Neutrophil (primary cell): ENCODE results near the gene TRIL.

Experiments used
- H3K27ac ChIP-seq: fragments of 200-600 bp; sonication (generic); 2 replicates; pipeline ENCODE4 v1.5.1; 2016; ENCODE audit warnings: mild to moderate bottlenecking, moderate library complexity
- H3K27me3 ChIP-seq: fragments of 200-600 bp; sonication (generic); 2 replicates; pipeline ENCODE4 v1.6.0; 2016; ENCODE audit warnings: mild to moderate bottlenecking
- H3K36me3 ChIP-seq: fragments of 200-600 bp; sonication (generic); 2 replicates; pipeline ENCODE4 v1.5.1; 2017
- H3K4me1 ChIP-seq, 2 experiments: fragments of 200-600 bp in 1 of 2; sonication (generic) in 1 of 2; 1 replicate in 1 of 2; 2 replicates in 1 of 2; pipeline versions ENCODE4 v1.5.1 to v1.6.1; 2013 to 2016; ENCODE audit warnings: low read depth in 1 of 2, low read length in 1 of 2, mild to moderate bottlenecking in 1 of 2, moderate library complexity in 1 of 2; ENCODE audit not compliant: control insufficient read depth in 1 of 2, insufficient read depth in 1 of 2
- H3K4me3 ChIP-seq, 2 experiments: fragments of 200-600 bp in 1 of 2; sonication (generic) in 1 of 2; 1 replicate in 1 of 2; 2 replicates in 1 of 2; pipeline ENCODE4 v1.5.1; 2013 to 2016; ENCODE audit warnings: low read depth in 1 of 2, low read length in 1 of 2, mild to moderate bottlenecking in 1 of 2, moderate library complexity in 1 of 2
- H3K9me3 ChIP-seq: fragments of 200-600 bp; sonication (generic); 2 replicates; pipeline ENCODE4 v1.5.1; 2016
- CTCF ChIP-seq: fragments of 200-600 bp; sonication (generic); IDR thresholded peaks from 2 replicates; pipeline ENCODE4 v1.5.1; 2016; ENCODE audit warnings: antibody characterized with exemption

Gene TRIL

GRCh38 chr7:28933846-28934320 is 24.2 kb downstream of the TRIL start:
- Histone ChIP-seq H3K4me1 (peaks cover 0 to 3% of the 10 kb centered on the region in 2 experiments), H3K36me3 (no peaks in the 10 kb centered on the region), H3K4me3 (no peak overlapping the region), H3K27ac (no peak overlapping the region), H3K9me3 (no peaks in the 10 kb centered on the region), H3K27me3 (peaks cover 49% of the 10 kb centered on the region)
- no peak for TF ChIP-seq CTCF

GRCh38 chr7:28931565-28931964 is 26.6 kb downstream of the TRIL start:
- H3K4me3 ChIP-seq = no peak overlapping the region
- no peak overlapping the region for H3K27ac ChIP-seq
- peaks cover 6 to 9% of the 10 kb centered on the region in 2 experiments for H3K4me1 ChIP-seq
- no peaks in the 10 kb centered on the region for H3K36me3 ChIP-seq
- H3K27me3 ChIP-seq = peaks cover 56% of the 10 kb centered on the region
- H3K9me3 ChIP-seq = no peaks in the 10 kb centered on the region
- no peak for TF ChIP-seq CTCF

- Histone ChIP-seq H3K27me3 (peaks cover 35% of the 10 kb centered on the region), H3K27ac (no peak overlapping the region), H3K4me1 (peaks cover 11 to 19% of the 10 kb centered on the region in 2 experiments), H3K4me3 (peak overlapping the region; percentile 34 to 49), H3K9me3 (no peaks in the 10 kb centered on the region), H3K36me3 (no peaks in the 10 kb centered on the region)
- TF ChIP-seq CTCF = peak; percentile 67
Measured at GRCh38 chr7:28926871-28927597, 31.1 kb downstream of the TRIL start.

- H3K4me3 ChIP-seq = no peak overlapping the region
- H3K27me3 ChIP-seq = peaks cover 22% of the 10 kb centered on the region
- H3K4me1 ChIP-seq = peaks cover 11 to 19% of the 10 kb centered on the region in 2 experiments
- no peaks in the 10 kb centered on the region for H3K36me3 ChIP-seq
- no peaks in the 10 kb centered on the region for H3K9me3 ChIP-seq
- peak; percentile 72 for TF ChIP-seq CTCF
- H3K27ac ChIP-seq = no peak overlapping the region
Measured at GRCh38 chr7:28922624-28923331, 35.4 kb downstream of the TRIL start.

- Histone ChIP-seq H3K27me3 (peaks cover 18% of the 10 kb centered on the region), H3K36me3 (no peaks in the 10 kb centered on the region), H3K27ac (no peak overlapping the region), H3K4me3 (no peak overlapping the region), H3K9me3 (no peaks in the 10 kb centered on the region), H3K4me1 (peaks cover 6 to 13% of the 10 kb centered on the region in 2 experiments)
- TF ChIP-seq CTCF = peak; percentile 7
Measured at GRCh38 chr7:28921822-28922221, 36.3 kb downstream of the TRIL start.
